Fibroblast of villous mesenchyme (primary cell): Measurements from ENCODE around the gene PROX1. TPM values are rescaled to one million over a fixed set of nuclear protein-coding genes. Genes with fewer than 3 reads are reported as not detected.

Experiments used
- DNase-seq: peaks from one replicate; pipeline ENCODE4 v3.0.0-alpha.2; 2010; ENCODE audit warnings: low read depth
- H3K4me3 ChIP-seq: 2 replicates; pipeline ENCODE4 v1.5.1; 2011; ENCODE audit warnings: low read depth, mild to moderate bottlenecking, low read length
- CTCF ChIP-seq: IDR thresholded peaks from 2 replicates; pipeline ENCODE4 v1.5.1; 2012; ENCODE audit warnings: low read depth, mild to moderate bottlenecking, low read length; ENCODE audit not compliant: insufficient read depth
- total RNA-seq: library from RNA; depleted of rRNA; stranded (reverse); fragments of >200 nt; gene quantifications from 2 replicates; pipeline ENCODE4 v1.2.3, GENCODE V29; 2012

The PROX1 gene
- total RNA-seq, 1 donor, result under 0.01 TPM

- H3K4me3 ChIP-seq, result peak overlapping the region; percentile 63
- no peak for TF ChIP-seq CTCF
- DNase-seq, result no peak
These were observed 1.5 kb downstream of the PROX1 start for GRCh38 chr1:213989002-213989855.

GRCh38 chr1:213993929-213994328 lies 6.2 kb downstream of the PROX1 start:
- no peak for TF ChIP-seq CTCF
- DNase-seq, result no peak
- H3K4me3 ChIP-seq, result no peak overlapping the region

DNA sequence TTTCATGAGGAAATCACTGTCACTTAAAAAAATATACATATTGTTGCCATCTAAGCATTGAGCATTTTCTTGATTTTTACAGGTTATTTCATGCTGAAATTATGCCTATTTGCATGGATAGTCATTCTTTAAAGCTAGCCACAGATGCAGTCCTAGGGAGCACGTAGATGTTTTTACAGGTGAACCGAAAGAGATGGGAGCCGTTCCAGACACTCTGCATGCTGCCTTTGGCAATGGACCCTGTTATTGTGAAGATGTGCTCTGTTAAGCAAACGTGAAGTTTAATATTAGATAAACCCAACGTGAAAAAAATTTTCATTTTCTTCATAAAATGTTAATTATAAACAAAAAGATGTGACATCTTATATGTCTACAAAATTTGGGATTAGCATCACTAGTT lies 7.1 kb downstream of the PROX1 start:
- H3K4me3 ChIP-seq, result no peak overlapping the region
- no peak for TF ChIP-seq CTCF
- no peak for DNase-seq

DNA sequence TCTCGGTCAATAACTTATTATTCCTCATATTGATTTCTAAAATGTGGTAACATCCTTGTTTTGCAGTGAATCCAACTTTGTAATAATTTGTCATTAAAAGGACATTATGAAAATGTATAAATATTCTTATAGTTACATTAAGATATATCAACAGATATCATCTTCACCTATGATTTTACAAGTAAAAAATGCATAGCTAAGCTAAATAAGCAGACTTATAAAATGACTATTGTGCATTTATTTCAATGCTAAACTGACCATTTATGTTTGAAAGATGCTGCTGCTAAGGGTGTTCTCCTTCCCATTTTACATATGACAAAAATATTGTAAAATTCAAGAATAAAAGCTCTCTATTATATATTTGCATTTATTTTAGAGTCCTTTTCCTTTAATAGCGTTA lies 7.8 kb downstream of the PROX1 start:
- no peak overlapping the region for H3K4me3 ChIP-seq
- DNase-seq, result no peak
- TF ChIP-seq CTCF, result no peak

- no peak for DNase-seq
- H3K4me3 ChIP-seq, result no peak overlapping the region
- no peak for TF ChIP-seq CTCF
These were observed 8.7 kb downstream of the PROX1 start for GRCh38 chr1:213996320-213997037.

- no peak for TF ChIP-seq CTCF
- no peak overlapping the region for H3K4me3 ChIP-seq
- no peak for DNase-seq
These were observed 9.4 kb downstream of the PROX1 start for GRCh38 chr1:213997038-213997771.
